ENCODE results near the gene AHSG. TPM values are rescaled to one million over a fixed set of nuclear protein-coding genes. Genes with fewer than 3 reads are reported as not detected.

AHSG gene
- total and polyA plus RNA-seq, 2 donors (not counting 1 experiment from before 2014, with no cell fraction given), result not detected

- no peaks in the 10 kb centered on the region for H3K36me3 ChIP-seq (ENCODE audit: control insufficient read depth, insufficient read depth, low read length)
- H3K79me2 ChIP-seq (ENCODE audit: control insufficient read depth, insufficient read depth, low read length), result no peaks in the 10 kb centered on the region
- no peak overlapping the region for H3K27ac ChIP-seq (ENCODE audit: insufficient read depth, low read length)
- no peak for DNase-seq (ENCODE audit: low read depth in 2 of 2)
- TF ChIP-seq, protein P1, sequence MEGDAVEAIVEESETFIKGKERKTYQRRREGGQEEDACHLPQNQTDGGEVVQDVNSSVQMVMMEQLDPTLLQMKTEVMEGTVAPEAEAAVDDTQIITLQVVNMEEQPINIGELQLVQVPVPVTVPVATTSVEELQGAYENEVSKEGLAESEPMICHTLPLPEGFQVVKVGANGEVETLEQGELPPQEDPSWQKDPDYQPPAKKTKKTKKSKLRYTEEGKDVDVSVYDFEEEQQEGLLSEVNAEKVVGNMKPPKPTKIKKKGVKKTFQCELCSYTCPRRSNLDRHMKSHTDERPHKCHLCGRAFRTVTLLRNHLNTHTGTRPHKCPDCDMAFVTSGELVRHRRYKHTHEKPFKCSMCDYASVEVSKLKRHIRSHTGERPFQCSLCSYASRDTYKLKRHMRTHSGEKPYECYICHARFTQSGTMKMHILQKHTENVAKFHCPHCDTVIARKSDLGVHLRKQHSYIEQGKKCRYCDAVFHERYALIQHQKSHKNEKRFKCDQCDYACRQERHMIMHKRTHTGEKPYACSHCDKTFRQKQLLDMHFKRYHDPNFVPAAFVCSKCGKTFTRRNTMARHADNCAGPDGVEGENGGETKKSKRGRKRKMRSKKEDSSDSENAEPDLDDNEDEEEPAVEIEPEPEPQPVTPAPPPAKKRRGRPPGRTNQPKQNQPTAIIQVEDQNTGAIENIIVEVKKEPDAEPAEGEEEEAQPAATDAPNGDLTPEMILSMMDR (conservative IDR thresholded peaks at IDR 0.05 in 1 of 2, IDR thresholded peaks at IDR 0.05 in 1 of 2; ENCODE audit: low read depth in 1 of 2, low read length in 2 of 2), result no peak
- TF ChIP-seq EZH2 (IDR thresholded peaks at IDR 0.05; ENCODE audit: low read length, missing control alignments), result no peak
- no peak overlapping the region for H3K4me2 ChIP-seq (ENCODE audit: extremely low read depth, insufficient read depth, low read length)
- no peak overlapping the region for H2AFZ ChIP-seq (ENCODE audit: low read length)
- H4K20me1 ChIP-seq (ENCODE audit: control insufficient read depth, extremely low read depth, insufficient read depth, low read length), result no peaks in the 10 kb centered on the region
- no peaks in the 10 kb centered on the region for H3K4me1 ChIP-seq (ENCODE audit: control insufficient read depth, extremely low read depth, insufficient read depth, low read length)
- H3K4me3 ChIP-seq (replicated peaks in 1 of 4; ENCODE audit: control extremely low read depth in 1 of 4, insufficient read depth in 1 of 4, low read depth in 3 of 4, low read length in 4 of 4), result no peak overlapping the region
- peaks cover 2% of the 10 kb centered on the region for H3K27me3 ChIP-seq (ENCODE audit: control insufficient read depth, insufficient read depth, low read length)
- no peaks in the 10 kb centered on the region for H3K9me3 ChIP-seq (ENCODE audit: control insufficient read depth, insufficient read depth, low read depth, low read length)
- H3K9ac ChIP-seq (ENCODE audit: insufficient read depth, low read length), result no peak overlapping the region
Measured at GRCh38 chr3:186600896-186601295, 12.0 kb upstream of the AHSG start.

DNA sequence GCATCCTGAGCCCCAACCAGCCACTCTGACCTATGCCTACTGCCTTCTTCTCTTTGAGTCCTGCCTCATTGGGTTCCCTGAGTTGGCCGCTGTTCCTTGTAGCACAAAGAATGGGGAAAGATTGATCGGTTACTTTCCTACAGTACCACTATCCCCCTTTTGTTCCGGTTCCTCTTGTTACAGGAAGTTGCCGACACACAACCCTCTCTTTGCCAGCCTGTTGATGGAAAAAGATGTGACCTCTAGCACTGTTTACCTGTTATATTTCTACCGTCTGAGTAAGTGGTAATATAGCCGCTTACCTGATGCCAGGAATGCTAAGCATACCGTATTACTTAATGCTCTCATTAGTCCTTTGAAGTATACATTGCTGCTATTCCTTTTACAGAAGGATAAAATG, 9.7 kb upstream of the AHSG start:
- Histone ChIP-seq H3K36me3 (ENCODE audit: control insufficient read depth, insufficient read depth, low read length) (no peaks in the 10 kb centered on the region), H3K4me1 (ENCODE audit: control insufficient read depth, extremely low read depth, insufficient read depth, low read length) (no peaks in the 10 kb centered on the region), H2AFZ (ENCODE audit: low read length) (no peak overlapping the region), H3K4me3 (replicated peaks in 1 of 4; ENCODE audit: control extremely low read depth in 1 of 4, insufficient read depth in 1 of 4, low read depth in 3 of 4, low read length in 4 of 4) (no peak overlapping the region), H3K9me3 (ENCODE audit: control insufficient read depth, insufficient read depth, low read depth, low read length) (no peaks in the 10 kb centered on the region), H3K27ac (ENCODE audit: insufficient read depth, low read length) (no peak overlapping the region), H3K9ac (ENCODE audit: insufficient read depth, low read length) (no peak overlapping the region), H3K79me2 (ENCODE audit: control insufficient read depth, insufficient read depth, low read length) (no peaks in the 10 kb centered on the region), H4K20me1 (ENCODE audit: control insufficient read depth, extremely low read depth, insufficient read depth, low read length) (no peaks in the 10 kb centered on the region), H3K4me2 (ENCODE audit: extremely low read depth, insufficient read depth, low read length) (no peak overlapping the region), H3K27me3 (ENCODE audit: control insufficient read depth, insufficient read depth, low read length) (peaks cover 2% of the 10 kb centered on the region)
- TF ChIP-seq EZH2 (IDR thresholded peaks at IDR 0.05; ENCODE audit: low read length, missing control alignments), result no peak
- TF ChIP-seq, protein P1 (conservative IDR thresholded peaks at IDR 0.05 in 1 of 2, IDR thresholded peaks at IDR 0.05 in 1 of 2; ENCODE audit: low read depth in 1 of 2, low read length in 2 of 2), result no peak
- no peak for DNase-seq (ENCODE audit: low read depth in 2 of 2)

- Histone ChIP-seq H3K9ac (ENCODE audit: insufficient read depth, low read length) (no peak overlapping the region), H3K4me2 (ENCODE audit: extremely low read depth, insufficient read depth, low read length) (no peak overlapping the region), H3K4me1 (ENCODE audit: control insufficient read depth, extremely low read depth, insufficient read depth, low read length) (no peaks in the 10 kb centered on the region), H4K20me1 (ENCODE audit: control insufficient read depth, extremely low read depth, insufficient read depth, low read length) (no peaks in the 10 kb centered on the region), H2AFZ (ENCODE audit: low read length) (no peak overlapping the region), H3K9me3 (ENCODE audit: control insufficient read depth, insufficient read depth, low read depth, low read length) (no peaks in the 10 kb centered on the region), H3K79me2 (ENCODE audit: control insufficient read depth, insufficient read depth, low read length) (no peaks in the 10 kb centered on the region), H3K27ac (ENCODE audit: insufficient read depth, low read length) (no peak overlapping the region), H3K4me3 (replicated peaks in 1 of 4; ENCODE audit: control extremely low read depth in 1 of 4, insufficient read depth in 1 of 4, low read depth in 3 of 4, low read length in 4 of 4) (no peak overlapping the region), H3K27me3 (ENCODE audit: control insufficient read depth, insufficient read depth, low read length) (peaks cover 2% of the 10 kb centered on the region), H3K36me3 (ENCODE audit: control insufficient read depth, insufficient read depth, low read length) (no peaks in the 10 kb centered on the region)
- TF ChIP-seq, protein P1 (conservative IDR thresholded peaks at IDR 0.05 in 1 of 2, IDR thresholded peaks at IDR 0.05 in 1 of 2; ENCODE audit: low read depth in 1 of 2, low read length in 2 of 2), result no peak
- no peak for TF ChIP-seq EZH2 (IDR thresholded peaks at IDR 0.05; ENCODE audit: low read length, missing control alignments)
- DNase-seq (ENCODE audit: low read depth in 2 of 2), result no peak
Measured at GRCh38 chr3:186605078-186605477, 7.8 kb upstream of the AHSG start.

All from fibroblast of lung (primary cell).